ENCODE data around the gene CACNA1D.

The CACNA1D gene

DNA sequence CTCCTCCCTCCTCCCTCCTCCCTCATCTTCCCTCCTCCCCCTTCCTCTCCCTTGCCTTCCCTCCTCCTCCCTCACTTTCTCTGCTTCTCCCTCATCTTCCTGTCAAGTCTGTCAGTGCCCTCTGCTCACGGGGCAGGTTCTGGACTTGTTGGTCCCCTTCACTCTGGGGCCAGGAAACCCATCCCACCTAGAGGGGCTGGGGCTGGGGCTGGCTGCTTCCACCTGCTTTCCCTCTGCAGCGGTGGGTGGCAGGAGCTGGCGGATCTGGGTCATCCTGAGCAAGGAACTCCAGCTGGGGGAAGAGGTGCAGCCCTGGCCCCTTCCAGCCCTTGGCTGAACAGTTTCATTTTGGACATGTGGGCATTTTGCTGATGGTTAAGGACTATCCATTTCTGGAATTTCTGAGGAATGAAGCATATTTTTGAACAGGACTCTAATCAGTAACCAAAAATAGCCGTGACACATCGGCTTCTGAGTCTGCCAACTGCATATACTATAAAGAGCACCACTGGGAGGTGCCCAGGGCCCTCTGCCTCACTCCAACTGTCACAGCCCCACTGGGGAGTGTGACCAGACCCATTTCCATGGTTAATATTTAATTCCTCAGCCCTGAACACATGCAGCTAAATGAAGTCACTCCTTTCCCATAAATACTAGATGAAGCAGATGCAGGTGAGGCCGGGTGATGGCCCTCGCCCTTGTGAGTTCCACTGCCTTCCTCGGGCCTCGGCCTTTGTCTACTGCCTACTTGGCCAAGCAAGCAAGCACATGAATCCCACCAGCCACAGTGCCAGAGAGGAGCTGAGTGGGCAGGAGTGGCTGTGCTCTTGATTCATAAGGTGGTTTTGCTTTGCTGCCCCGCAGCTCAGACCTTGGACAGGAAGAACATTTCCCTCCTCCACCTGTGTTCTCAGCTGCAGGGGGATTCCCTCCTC is 312.0 kb downstream of the CACNA1D start:
- no peak for DNase-seq (ENCODE audit: low read depth in 2 of 2)

GRCh38 chr3:53807117-53807810 is 312.9 kb downstream of the CACNA1D start:
- no peak for DNase-seq (ENCODE audit: low read depth in 2 of 2)

- no peak for DNase-seq (ENCODE audit: low read depth in 2 of 2)
Observed at GRCh38 chr3:53808496-53808895, 314.1 kb downstream of the CACNA1D start.

DNA sequence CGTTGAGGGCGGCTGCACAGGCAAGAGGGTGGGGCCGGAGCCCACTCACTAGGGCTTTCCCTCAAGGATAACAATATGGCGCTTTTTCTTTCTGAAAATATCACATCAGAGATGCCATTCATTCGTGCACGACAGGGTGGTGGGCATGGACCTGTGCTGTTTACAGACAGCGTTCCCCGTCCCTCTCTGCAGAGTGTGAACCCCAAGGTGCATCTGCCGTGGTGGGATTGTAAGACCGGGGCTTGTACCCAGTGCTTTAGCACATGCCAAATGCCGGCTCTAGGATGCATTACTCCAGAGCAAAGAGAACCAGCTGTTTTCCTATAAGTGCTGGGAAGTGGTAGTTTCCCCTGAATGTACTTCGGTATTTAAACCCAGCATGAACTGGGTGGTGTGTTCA is 314.9 kb downstream of the CACNA1D start:
- DNase-seq (ENCODE audit: low read depth in 2 of 2), result no peak

- no peak for DNase-seq (ENCODE audit: low read depth in 2 of 2)
Observed at GRCh38 chr3:53809764-53810400, 315.5 kb downstream of the CACNA1D start.

DNA sequence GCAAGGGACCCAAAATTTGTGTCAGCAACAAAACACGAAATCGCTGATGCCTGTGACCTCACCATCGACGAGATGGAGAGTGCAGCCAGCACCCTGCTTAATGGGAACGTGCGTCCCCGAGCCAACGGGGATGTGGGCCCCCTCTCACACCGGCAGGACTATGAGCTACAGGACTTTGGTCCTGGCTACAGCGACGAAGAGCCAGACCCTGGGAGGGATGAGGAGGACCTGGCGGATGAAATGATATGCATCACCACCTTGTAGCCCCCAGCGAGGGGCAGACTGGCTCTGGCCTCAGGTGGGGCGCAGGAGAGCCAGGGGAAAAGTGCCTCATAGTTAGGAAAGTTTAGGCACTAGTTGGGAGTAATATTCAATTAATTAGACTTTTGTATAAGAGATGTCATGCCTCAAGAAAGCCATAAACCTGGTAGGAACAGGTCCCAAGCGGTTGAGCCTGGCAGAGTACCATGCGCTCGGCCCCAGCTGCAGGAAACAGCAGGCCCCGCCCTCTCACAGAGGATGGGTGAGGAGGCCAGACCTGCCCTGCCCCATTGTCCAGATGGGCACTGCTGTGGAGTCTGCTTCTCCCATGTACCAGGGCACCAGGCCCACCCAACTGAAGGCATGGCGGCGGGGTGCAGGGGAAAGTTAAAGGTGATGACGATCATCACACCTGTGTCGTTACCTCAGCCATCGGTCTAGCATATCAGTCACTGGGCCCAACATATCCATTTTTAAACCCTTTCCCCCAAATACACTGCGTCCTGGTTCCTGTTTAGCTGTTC is 316.9 kb downstream of the CACNA1D start:
- DNase-seq (ENCODE audit: low read depth in 2 of 2), result no peak

DNA sequence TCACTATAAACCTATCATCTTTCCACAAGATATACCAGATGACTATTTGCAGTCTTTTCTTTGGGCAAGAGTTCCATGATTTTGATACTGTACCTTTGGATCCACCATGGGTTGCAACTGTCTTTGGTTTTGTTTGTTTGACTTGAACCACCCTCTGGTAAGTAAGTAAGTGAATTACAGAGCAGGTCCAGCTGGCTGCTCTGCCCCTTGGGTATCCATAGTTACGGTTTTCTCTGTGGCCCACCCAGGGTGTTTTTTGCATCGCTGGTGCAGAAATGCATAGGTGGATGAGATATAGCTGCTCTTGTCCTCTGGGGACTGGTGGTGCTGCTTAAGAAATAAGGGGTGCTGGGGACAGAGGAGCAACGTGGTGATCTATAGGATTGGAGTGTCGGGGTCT is 318.0 kb downstream of the CACNA1D start:
- DNase-seq (ENCODE audit: low read depth in 2 of 2), result no peak

DNA sequence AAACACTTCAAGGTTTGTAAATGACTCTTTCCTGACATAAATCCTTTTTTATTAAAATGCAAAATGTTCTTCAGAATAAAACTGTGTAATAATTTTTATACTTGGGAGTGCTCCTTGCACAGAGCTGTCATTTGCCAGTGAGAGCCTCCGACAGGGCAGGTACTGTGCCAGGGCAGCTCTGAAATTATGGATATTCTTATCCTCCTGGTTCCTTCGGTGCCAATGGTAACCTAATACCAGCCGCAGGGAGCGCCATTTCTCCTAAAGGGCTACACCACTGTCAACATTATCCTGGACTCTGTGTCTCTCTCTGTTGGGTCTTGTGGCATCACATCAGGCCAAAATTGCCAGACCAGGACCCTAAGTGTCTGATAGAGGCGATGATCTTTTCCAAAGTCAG is 318.8 kb downstream of the CACNA1D start:
- no peak for DNase-seq (ENCODE audit: low read depth in 2 of 2)

DNA sequence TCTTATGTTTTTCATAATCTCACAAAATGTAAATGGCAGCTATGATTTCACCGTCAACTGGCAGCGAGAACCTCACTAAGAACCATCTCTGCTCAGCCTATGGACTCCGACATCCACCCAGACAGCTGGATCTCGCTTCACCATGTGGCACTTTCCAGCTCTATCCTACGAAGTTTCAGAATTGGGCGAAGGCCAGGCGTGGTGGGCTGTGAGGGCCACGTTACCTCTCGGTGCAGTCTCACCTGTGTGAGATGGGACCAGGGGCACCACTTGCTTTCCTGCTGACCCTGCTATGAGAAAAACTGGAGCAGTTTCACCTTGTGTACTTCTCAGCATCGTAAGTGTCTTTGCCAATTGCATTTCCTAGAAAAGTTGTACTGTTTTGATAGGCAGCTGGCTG is 319.5 kb downstream of the CACNA1D start:
- no peak for DNase-seq (ENCODE audit: low read depth in 2 of 2)

- DNase-seq (ENCODE audit: low read depth in 2 of 2), result no peak
Observed at GRCh38 chr3:53815067-53815466, 320.7 kb downstream of the CACNA1D start.

DNA sequence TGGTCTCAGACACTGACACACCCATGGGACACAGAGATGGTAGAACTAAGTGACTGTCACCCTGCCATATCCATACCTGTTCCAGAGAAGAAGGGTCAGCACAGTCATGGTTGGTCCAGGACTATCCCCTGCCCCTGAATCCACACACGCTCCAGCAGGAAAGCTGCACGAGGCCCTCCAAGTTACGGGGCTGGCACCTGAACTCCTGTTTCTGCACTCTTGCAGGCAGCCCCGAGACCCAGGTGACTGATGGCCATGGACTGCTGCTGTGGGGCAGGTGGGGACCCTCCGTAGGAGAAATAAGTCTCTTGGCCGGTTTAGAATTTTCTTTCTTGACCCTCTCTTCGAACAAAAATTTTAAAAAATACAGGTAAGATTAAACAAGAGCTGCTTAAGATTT is 321.2 kb downstream of the CACNA1D start:
- DNase-seq (ENCODE audit: low read depth in 2 of 2), result no peak

- DNase-seq (ENCODE audit: low read depth in 2 of 2), result no peak
Observed at GRCh38 chr3:53816425-53816824, 322.0 kb downstream of the CACNA1D start.

DNA sequence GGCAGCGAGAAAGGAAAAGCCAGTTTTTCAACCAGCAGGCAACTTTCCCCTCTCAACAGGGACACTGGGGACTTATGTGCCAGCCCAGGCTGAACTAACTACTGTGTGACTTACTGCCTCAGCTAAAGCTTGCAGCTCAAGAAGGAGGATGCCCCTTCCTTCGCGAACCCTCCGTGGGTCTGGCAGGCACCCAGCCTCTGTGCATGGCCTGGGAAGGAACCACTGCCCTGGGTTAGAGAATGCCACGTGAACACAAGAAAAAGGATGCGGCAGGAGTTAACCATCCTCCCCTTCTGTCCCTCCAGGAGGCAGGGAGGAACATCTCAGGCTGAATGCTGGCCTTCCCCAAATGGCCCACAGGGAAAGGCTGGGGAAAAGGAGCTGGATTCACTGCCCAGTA is 322.8 kb downstream of the CACNA1D start:
- no peak for DNase-seq (ENCODE audit: low read depth in 2 of 2)

- no peak for DNase-seq (ENCODE audit: low read depth in 2 of 2)
Observed at GRCh38 chr3:53817809-53818208, 323.4 kb downstream of the CACNA1D start.

DNA sequence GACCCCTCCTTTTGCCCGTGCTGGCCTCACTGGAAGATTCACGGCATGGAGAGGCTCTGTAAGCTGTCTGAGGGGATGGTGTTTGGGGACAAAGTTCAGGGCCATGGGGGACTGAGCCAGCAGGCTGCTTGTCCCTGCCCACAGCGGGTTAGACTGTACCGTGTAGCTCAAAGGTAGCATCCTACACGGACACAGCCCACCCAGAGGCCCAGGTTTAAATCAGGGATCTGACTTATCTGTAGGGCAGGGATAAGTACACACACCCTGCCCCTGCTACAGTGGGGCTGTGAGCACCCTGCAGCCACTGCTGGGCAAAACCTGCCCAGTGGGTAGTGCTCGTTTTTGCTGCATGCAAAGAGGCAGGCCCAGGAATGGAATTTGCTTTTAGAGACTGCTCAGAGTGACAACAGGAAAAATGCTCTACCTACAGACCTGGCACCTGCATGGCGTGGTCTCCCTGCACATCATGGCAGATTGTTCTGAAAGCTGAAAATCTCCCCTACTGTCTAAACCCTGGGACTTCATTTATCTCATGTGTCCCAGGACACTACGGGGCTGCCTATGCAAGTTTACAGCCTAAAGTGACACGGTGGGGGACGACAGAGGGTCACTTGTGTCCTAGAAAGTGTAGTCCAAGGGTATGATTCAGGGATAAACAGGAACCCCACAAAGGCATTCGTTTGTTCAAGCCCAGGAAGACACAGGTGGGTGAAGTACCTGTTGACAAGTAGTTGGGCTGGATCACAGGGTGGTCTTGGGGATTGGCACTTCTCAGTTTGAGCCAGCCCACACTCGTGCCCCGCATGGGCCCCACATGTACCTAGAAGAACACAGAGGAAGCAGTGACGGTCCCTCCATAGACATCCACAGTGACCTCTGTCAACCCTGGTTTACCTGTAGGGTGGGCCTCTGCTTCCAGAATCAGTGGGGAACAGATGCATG is 324.1 kb downstream of the CACNA1D start:
- no peak for DNase-seq (ENCODE audit: low read depth in 2 of 2)

GRCh38 chr3:53819163-53819868 is 324.9 kb downstream of the CACNA1D start:
- DNase-seq (ENCODE audit: low read depth in 2 of 2), result no peak

DNA sequence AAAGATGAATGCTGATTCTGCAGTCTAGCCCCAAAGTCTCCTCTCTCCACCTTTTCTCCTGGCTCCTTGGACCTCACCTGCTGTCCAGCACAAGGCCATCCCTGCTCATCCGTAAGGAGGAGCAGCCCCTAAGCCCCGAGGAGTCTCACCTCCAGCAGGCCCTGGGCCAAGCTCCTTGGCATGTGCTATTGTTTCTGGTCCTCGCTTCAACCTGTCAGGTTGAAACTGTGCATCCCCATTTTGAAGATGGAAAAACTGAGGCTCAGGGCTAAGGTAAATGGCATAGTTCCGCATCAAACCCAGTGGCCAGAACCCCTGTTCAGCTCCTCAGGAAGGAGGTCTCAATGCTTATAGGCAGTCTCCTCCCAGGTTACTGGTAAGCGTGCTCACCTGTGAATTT is 325.7 kb downstream of the CACNA1D start:
- DNase-seq (ENCODE audit: low read depth in 2 of 2), result no peak

- no peak for DNase-seq (ENCODE audit: low read depth in 2 of 2)
Observed at GRCh38 chr3:53820756-53821580, 326.6 kb downstream of the CACNA1D start.

DNA sequence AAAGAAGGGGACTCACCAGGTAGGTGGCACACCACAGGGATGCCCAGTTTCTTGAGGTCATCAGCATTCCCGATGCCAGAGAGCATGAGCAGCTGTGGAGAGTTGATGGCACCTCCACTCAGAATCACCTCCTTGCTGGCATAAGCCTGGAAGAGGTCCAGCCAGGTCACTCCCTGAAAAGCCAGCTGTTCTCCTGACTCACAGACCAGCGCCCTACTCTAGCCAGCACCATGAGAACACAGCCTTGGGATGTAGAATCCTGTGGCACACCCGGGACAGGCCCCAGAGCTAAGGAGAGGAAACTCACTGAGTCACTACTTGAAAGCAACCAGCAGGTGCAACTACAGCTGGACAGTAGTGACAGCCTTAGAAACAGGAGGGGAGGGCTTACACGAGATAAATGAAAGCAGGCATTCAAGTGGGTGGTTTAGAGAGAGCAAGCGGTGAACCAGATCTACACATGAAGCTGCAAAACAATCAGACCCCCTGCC is 327.3 kb downstream of the CACNA1D start:
- no peak for DNase-seq (ENCODE audit: low read depth in 2 of 2)

Data from stimulated activated CD8-positive, alpha-beta memory T cell treated with anti-CD3 and anti-CD28 coated beads, Interleukin-2, amount 100 ng/mL, for 48 hours (primary cell).